ENCODE measurements around the gene ALDH7A1. TPM values are rescaled to one million over a fixed set of nuclear protein-coding genes. Genes with fewer than 3 reads are reported as not detected.

The ALDH7A1 gene
- total and polyA plus RNA-seq, 8 donors = 15.9 to 28.7 (median 22.7) TPM

DNA sequence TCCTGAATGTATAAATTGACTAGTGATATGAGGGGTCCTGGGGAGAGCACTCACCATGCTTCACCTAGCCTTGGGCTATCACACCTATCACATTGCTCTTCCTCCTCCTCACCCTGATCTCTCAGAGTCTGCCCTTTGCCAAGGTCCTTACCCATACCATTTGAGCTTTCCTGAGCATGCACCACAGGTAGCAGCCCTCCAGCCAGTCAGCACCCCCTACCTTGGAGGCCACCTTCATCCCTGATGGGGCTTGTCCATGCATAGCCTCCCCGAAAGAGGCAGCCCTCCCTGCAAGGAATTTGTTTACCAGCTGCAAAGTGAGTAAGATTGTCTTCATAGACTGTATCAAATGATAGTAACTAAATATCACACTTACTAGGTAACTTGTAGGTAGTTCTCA, 83.1 kb downstream of the ALDH7A1 start:
- Histone ChIP-seq H3K27ac (no peak overlapping the region), H3K36me3 (no peaks in the 10 kb centered on the region), H3K4me3 (no peak overlapping the region), H3K9me3 (no peaks in the 10 kb centered on the region), H3K27me3 (no peaks in the 10 kb centered on the region), H3K4me1 (no peaks in the 10 kb centered on the region)
- DNase-seq (no peak), ATAC-seq (no peak), FAIRE-seq (no peak)
- intact Hi-C loops (cut with DNase I) = no loop called here
- WGBS, 2 donors = 82 to 100% methylated on average over 1 of the region's 1 CpG
- TF ChIP-seq, protein P1, sequence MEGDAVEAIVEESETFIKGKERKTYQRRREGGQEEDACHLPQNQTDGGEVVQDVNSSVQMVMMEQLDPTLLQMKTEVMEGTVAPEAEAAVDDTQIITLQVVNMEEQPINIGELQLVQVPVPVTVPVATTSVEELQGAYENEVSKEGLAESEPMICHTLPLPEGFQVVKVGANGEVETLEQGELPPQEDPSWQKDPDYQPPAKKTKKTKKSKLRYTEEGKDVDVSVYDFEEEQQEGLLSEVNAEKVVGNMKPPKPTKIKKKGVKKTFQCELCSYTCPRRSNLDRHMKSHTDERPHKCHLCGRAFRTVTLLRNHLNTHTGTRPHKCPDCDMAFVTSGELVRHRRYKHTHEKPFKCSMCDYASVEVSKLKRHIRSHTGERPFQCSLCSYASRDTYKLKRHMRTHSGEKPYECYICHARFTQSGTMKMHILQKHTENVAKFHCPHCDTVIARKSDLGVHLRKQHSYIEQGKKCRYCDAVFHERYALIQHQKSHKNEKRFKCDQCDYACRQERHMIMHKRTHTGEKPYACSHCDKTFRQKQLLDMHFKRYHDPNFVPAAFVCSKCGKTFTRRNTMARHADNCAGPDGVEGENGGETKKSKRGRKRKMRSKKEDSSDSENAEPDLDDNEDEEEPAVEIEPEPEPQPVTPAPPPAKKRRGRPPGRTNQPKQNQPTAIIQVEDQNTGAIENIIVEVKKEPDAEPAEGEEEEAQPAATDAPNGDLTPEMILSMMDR (IDR thresholded peaks at IDR 0.05) = no peak

GRCh38 chr5:126509339-126509738, 85.7 kb downstream of the ALDH7A1 start:
- no peak for FAIRE-seq
- no peaks in the 10 kb centered on the region for H3K27me3 ChIP-seq
- no peak for ATAC-seq
- intact Hi-C loops (cut with DNase I) = no loop called here
- H3K4me1 ChIP-seq = no peaks in the 10 kb centered on the region
- no peak overlapping the region for H3K4me3 ChIP-seq
- 69 to 71% methylated on average over 5 of the region's 5 CpGs for WGBS, 2 donors
- TF ChIP-seq, protein P1 (IDR thresholded peaks at IDR 0.05) = no peak
- no peaks in the 10 kb centered on the region for H3K36me3 ChIP-seq
- no peaks in the 10 kb centered on the region for H3K9me3 ChIP-seq
- DNase-seq = no peak
- no peak overlapping the region for H3K27ac ChIP-seq

GRCh38 chr5:126508962-126509279, 86.1 kb downstream of the ALDH7A1 start:
- FAIRE-seq = no peak
- Histone ChIP-seq H3K9me3 (no peaks in the 10 kb centered on the region), H3K4me1 (peaks cover 0 to 4% (median 0%) of the 10 kb centered on the region in 3 donors), H3K27me3 (no peaks in the 10 kb centered on the region), H3K36me3 (no peaks in the 10 kb centered on the region), H3K27ac (peak overlapping the region in 1 of 4 donors; percentile 23), H3K4me3 (no peak overlapping the region)
- TF ChIP-seq, protein P1 (IDR thresholded peaks at IDR 0.05) = no peak
- no peak for DNase-seq
- peak in 2 of 4 donors; percentile 51 to 66 for ATAC-seq
- intact Hi-C loops (cut with DNase I) = no loop called here

DNA sequence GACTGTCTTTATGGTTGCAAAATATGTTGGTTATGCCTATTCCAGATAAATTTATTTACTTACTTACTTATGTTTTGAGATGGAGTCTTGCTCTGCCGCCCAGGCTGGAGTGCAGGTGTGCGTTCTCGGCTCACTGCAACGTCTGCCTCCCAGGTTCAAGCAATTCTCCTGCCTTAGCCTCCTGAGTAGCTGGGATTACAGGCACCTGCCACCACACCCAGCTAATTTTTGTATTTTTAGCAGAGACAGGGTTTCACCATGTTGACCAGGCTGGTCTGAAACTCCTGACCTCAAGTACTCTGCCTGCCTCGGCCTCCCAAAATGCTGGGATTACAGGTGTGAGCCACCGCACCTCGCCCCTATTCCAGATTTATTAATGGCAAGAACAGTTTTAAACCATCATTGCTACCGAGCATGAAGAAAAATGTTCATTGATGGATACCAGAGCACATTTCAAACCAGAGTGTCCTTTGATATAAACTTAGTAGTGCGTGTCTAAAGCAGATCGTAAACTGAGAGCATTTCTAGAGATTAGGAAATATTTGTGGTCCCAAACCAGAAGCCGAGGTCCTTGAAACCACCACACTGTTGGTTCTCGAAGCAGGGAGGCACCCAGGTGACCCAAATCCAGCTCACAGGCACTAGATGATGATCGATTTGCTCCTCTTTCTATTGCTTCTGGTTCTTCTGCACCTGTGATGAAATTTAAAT, 86.6 kb downstream of the ALDH7A1 start:
- H3K4me3 ChIP-seq = no peak overlapping the region
- 81 to 83% methylated on average over 13 of the region's 13 CpGs for WGBS, 2 donors
- intact Hi-C loops (cut with DNase I) = no loop called here
- H3K9me3 ChIP-seq = no peaks in the 10 kb centered on the region
- H3K27ac ChIP-seq = peak overlapping the region in 1 of 4 donors; percentile 23
- TF ChIP-seq, protein P1 (IDR thresholded peaks at IDR 0.05) = no peak
- H3K4me1 ChIP-seq = peaks cover 0 to 7% (median 0%) of the 10 kb centered on the region in 3 donors
- no peaks in the 10 kb centered on the region for H3K27me3 ChIP-seq
- FAIRE-seq (no peak), DNase-seq (no peak), ATAC-seq (no peak)
- no peaks in the 10 kb centered on the region for H3K36me3 ChIP-seq

DNA sequence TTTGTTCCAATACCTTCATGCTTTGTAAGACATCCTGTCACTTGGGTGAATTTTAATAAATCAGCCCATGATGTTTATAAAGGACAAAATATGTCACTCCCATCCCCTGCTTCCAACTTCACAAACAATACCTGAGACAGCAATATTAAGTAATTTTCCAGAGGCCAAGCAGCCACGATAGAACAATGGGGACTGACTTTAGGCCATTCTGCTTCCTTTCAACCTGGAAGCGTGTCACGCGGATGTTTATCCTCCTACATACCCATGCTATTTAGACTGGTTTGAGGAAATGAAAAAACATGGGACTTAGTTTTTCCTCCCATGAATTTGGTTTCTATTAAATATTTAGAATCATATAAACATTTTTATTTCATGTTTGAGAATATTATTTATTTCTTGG, 88.9 kb downstream of the ALDH7A1 start:
- H3K4me1 ChIP-seq = peaks cover 0 to 9% (median 0%) of the 10 kb centered on the region in 3 donors
- intact Hi-C loops (cut with DNase I) = no loop called here
- 86 to 88% methylated on average over 4 of the region's 4 CpGs for WGBS, 2 donors
- TF ChIP-seq, protein P1 (IDR thresholded peaks at IDR 0.05) = no peak
- no peak overlapping the region for H3K4me3 ChIP-seq
- FAIRE-seq (no peak), DNase-seq (no peak), ATAC-seq (no peak)
- no peaks in the 10 kb centered on the region for H3K9me3 ChIP-seq
- no peak overlapping the region for H3K27ac ChIP-seq
- no peaks in the 10 kb centered on the region for H3K27me3 ChIP-seq
- no peaks in the 10 kb centered on the region for H3K36me3 ChIP-seq

Measured in pancreas (tissue), 10 donors.